Kidney epithelial cell (primary cell): ENCODE measurements around the gene P4HA2. TPM values are rescaled to one million over a fixed set of nuclear protein-coding genes. Genes with fewer than 3 reads are reported as not detected.

Experiments used
- DNase-seq: peaks from one replicate; pipeline ENCODE4 v3.0.0-alpha.2; 2010; ENCODE audit warnings: low read depth
- H3K27me3 ChIP-seq: 2 replicates; pipeline ENCODE4 v1.6.0; 2011; ENCODE audit warnings: low read length; ENCODE audit not compliant: control insufficient read depth, insufficient read depth
- H3K36me3 ChIP-seq: 2 replicates; pipeline ENCODE4 v1.5.1; 2011; ENCODE audit warnings: low read length; ENCODE audit not compliant: control insufficient read depth, insufficient read depth
- H3K4me3 ChIP-seq: 2 replicates; pipeline ENCODE4 v1.5.1; 2011; ENCODE audit warnings: low read depth, mild to moderate bottlenecking, control low read depth, low read length
- CTCF ChIP-seq: IDR thresholded peaks from 2 replicates; pipeline ENCODE4 v1.5.1; 2011; ENCODE audit warnings: mild to moderate bottlenecking, moderate library complexity, low read length, control low read depth, inconsistent platforms; ENCODE audit not compliant: insufficient read depth, poor library complexity, severe bottlenecking
- total RNA-seq: library from RNA; depleted of rRNA; stranded (reverse); fragments of >200 nt; gene quantifications from 2 replicates; pipeline ENCODE4 v1.2.3, GENCODE V29; 2015

The P4HA2 gene
- 71.5 and 77.5 TPM in 2 replicates for total RNA-seq

DNA sequence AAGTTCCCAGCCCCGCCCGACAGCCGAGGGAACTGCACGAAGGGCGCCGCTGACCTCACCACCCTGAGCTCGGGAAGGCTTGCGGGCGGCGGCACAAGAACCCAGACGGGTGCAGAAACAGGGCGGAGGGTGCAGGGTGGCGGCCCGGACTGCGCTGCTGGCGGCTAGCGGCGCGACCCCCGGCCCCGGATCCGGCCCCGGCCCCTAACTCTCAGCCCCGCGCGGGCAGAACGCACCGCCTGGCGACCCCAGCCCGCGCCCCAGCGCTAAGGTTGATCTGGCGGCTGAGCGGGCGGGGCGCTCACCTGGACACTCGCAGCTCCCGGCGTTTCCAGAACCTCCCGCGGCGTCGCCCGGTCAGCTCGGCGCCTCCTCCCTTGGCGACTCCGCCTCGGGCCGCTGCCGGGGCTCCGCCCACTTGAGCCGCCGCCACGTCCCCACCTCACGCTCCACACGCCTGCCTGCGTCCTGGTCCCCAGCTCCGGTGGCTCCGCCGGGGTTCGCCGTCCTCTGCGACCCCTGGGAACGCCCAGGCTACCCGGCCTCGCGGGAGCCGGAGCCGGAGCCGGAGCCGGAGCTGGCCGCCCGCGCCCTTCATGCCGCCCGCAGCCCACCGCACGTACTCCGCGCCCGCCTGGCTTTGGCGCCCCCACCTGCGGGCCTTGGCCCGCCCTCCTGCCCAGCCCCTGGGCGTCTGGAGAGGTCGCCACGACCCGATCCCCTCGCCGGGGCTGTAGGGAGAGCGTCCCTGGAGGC, at the start of gene P4HA2:
Gene P4HA2, minus strand, starts transcription at position 369 of the 756 bp plus-strand sequence. CDS start 9,227 bp downstream, outside the sequence.
- Histone ChIP-seq H3K4me3 (peak within 1 kb of the TSS; percentile 61), H3K36me3 (no peaks in the 10 kb centered on the region), H3K27me3 (no peaks in the 10 kb centered on the region)
- DNase-seq = no peak
- no peak for TF ChIP-seq CTCF

DNA sequence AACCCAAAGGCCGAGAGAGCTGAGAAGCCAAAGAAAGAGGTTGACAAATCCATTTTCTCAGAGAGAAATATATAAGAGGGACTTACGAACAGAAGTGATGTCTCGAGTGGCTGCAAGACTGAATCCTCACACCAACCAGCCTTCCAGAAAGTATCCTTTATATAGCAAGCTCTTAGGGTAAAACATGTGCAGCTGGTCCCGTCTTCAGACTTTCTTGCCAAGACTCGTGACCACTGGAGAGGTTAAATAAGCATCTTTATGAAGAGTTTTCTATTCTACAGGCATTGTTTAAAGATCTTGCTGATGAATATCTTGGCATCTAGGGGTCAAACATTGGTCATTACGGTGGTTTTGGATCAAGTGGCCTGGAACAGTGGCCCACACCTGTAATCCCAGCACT, 49.6 kb upstream of the P4HA2 start:
- Histone ChIP-seq H3K27me3 (no peaks in the 10 kb centered on the region), H3K36me3 (no peaks in the 10 kb centered on the region), H3K4me3 (no peak overlapping the region)
- DNase-seq = no peak
- no peak for TF ChIP-seq CTCF

GRCh38 chr5:132275367-132276220, 47.9 kb upstream of the P4HA2 start:
- Histone ChIP-seq H3K4me3 (no peak overlapping the region), H3K27me3 (no peaks in the 10 kb centered on the region), H3K36me3 (no peaks in the 10 kb centered on the region)
- no peak for TF ChIP-seq CTCF
- DNase-seq = no peak

DNA sequence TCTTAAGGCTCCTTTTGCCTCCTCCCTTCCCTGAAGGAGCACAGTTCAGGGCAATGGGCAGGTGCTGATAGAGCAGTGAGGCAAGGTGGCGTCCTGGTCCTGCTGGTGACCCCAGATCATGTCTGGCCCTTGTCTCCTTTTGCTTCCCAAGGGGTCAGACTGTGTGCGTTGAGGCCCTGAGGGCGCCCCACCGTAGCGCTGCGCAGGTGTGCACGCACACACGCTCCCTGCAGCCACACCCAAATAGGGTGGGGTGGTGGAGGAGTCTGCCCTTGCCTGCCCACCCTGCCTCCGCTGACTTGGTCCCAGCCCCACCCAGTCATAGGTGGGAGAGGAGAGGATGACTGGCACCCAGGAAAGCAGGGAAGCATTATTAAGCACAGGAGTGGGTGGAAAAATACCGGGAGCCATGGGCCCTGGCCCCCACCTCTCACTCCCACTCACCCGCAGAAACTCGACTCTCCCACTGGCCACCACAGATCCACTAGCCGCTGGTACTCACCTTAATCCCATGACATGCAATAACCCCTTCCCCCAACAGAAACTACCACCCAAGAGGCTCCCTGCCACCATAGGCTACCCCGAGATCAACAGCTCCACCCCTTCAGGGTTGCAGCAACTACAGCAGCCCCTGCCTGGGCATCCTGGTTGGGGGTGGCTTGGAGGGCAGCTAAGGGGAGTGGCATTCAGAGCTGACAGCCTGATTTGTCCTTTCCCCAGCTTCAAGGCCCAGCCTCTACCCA, 46.6 kb upstream of the P4HA2 start:
- no peak for TF ChIP-seq CTCF
- Histone ChIP-seq H3K36me3 (no peaks in the 10 kb centered on the region), H3K4me3 (no peak overlapping the region), H3K27me3 (no peaks in the 10 kb centered on the region)
- DNase-seq = no peak

GRCh38 chr5:132273631-132274030, 46.0 kb upstream of the P4HA2 start:
- DNase-seq = no peak
- Histone ChIP-seq H3K27me3 (no peaks in the 10 kb centered on the region), H3K4me3 (no peak overlapping the region), H3K36me3 (no peaks in the 10 kb centered on the region)
- no peak for TF ChIP-seq CTCF
